SJSA1 (cell line): ENCODE data around the gene SPC25. TPM values are rescaled to one million over a fixed set of nuclear protein-coding genes. Genes with fewer than 3 reads are reported as not detected.

ENCODE experiments used
- DNase-seq, 2 experiments: peaks; one replicate each; pipeline ENCODE4 v3.0.0-alpha.2; 2015 to 2020; ENCODE audit warnings: low spot score in 2 of 2, low read depth in 1 of 2
- H3K27ac ChIP-seq: fragments of 250-450 bp; sonication (Bioruptor Pico); 2 replicates; pipeline ENCODE4 v1.5.1; 2020; ENCODE audit warnings: mild to moderate bottlenecking, moderate library complexity
- H3K27me3 ChIP-seq: fragments of 250-450 bp; sonication (Bioruptor Pico); replicated peaks from 2 replicates; pipeline ENCODE4 v1.5.1; 2020; ENCODE audit warnings: mild to moderate bottlenecking, moderate library complexity
- H3K36me3 ChIP-seq: fragments of 250-450 bp; sonication (Bioruptor Pico); 2 replicates; pipeline ENCODE4 v1.5.1; 2020; ENCODE audit warnings: mild to moderate bottlenecking
- H3K4me1 ChIP-seq: fragments of 250-450 bp; sonication (Bioruptor Pico); replicated peaks from 2 replicates; pipeline ENCODE4 v1.6.1; 2021; ENCODE audit warnings: mild to moderate bottlenecking
- H3K4me3 ChIP-seq: fragments of 250-450 bp; sonication (Bioruptor Pico); 2 replicates; pipeline ENCODE4 v1.5.1; 2020; ENCODE audit warnings: mild to moderate bottlenecking
- H3K9me3 ChIP-seq: fragments of 250-450 bp; sonication (Bioruptor Pico); replicated peaks from 2 replicates; pipeline ENCODE4 v1.5.1; 2020; ENCODE audit warnings: mild to moderate bottlenecking
- total RNA-seq: library from RNA; depleted of rRNA; stranded (reverse); fragments of >200 nt; shearing (Covaris generic); gene quantifications from 2 replicates; pipeline ENCODE4 v1.2.3, GENCODE V29; 2014; rRNA removed

SPC25 gene
- total RNA-seq, 1 experiment from 2014 or later, result 53.0 TPM

DNA sequence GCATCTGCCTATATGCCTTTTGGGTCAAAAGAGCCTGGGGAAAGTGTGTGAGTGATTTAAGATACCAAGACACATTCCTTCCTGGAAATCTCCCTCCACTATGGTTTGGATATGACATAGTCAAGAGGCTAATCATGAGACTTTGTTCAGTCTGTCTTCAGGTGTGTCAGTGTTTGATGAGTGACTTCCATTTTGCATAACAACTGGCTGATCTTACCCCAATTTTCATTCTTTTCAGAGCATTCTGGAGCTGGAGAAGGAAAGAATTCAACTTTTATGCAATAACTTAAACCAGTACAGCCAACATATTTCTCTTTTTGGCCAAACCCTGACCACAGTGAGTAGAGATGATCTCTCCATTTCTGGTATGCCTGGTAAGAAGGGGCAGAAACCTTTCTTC, 39.4 kb downstream of the SPC25 start:
- Histone ChIP-seq H3K4me3 (no peak overlapping the region), H3K27ac (no peak overlapping the region), H3K9me3 (no peaks in the 10 kb centered on the region), H3K27me3 (no peaks in the 10 kb centered on the region), H3K36me3 (peaks cover 6% of the 10 kb centered on the region), H3K4me1 (no peaks in the 10 kb centered on the region)
- DNase-seq, result no peak

- Histone ChIP-seq H3K36me3 (peaks cover 6% of the 10 kb centered on the region), H3K4me1 (no peaks in the 10 kb centered on the region), H3K9me3 (no peaks in the 10 kb centered on the region), H3K27ac (no peak overlapping the region), H3K4me3 (no peak overlapping the region), H3K27me3 (no peaks in the 10 kb centered on the region)
- no peak for DNase-seq
These were observed 40.6 kb downstream of the SPC25 start for GRCh38 chr2:168849610-168850009.

GRCh38 chr2:168848225-168848624, 42.0 kb downstream of the SPC25 start:
- Histone ChIP-seq H3K27me3 (no peaks in the 10 kb centered on the region), H3K27ac (no peak overlapping the region), H3K36me3 (peaks cover 3% of the 10 kb centered on the region), H3K9me3 (no peaks in the 10 kb centered on the region), H3K4me3 (no peak overlapping the region), H3K4me1 (no peaks in the 10 kb centered on the region)
- DNase-seq, result no peak

DNA sequence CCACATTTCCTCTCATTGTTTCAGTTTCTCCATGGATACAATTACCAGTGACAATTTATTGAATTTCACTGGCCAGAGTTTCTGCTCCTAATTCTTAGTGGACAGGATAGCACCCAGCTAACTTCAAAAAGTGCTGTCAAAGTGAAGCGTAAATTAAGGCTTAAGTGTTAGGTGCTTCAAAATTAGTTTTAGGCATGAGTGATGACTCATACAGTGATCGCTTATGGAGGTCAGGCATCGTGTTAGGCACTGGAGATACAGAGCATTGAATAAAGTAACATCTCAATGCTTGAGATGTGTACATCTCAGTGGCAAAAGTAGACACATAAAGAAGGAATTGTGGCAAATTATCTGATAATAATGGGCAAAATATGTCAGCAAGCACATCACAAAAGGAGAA, 47.0 kb downstream of the SPC25 start:
- Histone ChIP-seq H3K4me3 (no peak overlapping the region), H3K27ac (no peak overlapping the region), H3K4me1 (no peaks in the 10 kb centered on the region), H3K36me3 (no peaks in the 10 kb centered on the region), H3K9me3 (no peaks in the 10 kb centered on the region), H3K27me3 (no peaks in the 10 kb centered on the region)
- DNase-seq, result no peak

- Histone ChIP-seq H3K27ac (no peak overlapping the region), H3K4me1 (no peaks in the 10 kb centered on the region), H3K36me3 (no peaks in the 10 kb centered on the region), H3K27me3 (no peaks in the 10 kb centered on the region), H3K4me3 (no peak overlapping the region), H3K9me3 (no peaks in the 10 kb centered on the region)
- no peak for DNase-seq
These were observed 48.8 kb downstream of the SPC25 start for GRCh38 chr2:168841445-168841844.

DNA sequence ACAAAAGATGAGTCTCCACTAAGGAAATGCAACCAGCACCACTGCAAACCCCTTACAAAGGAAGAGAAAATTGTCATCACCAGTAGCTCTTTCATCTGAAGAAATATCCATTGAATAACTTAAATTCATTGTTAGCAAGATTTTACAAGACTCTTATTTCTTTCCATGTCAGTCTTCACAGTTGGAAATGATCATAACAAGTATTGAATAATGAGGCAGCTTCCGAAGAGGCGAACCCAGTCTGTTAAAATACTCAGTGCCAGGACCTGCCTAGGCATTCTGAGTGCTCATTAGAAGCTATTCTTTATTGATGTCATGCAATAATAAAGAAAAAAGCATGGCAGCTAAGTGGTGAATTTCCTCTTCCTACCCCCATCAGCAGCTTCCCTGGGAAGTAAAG, 54.3 kb downstream of the SPC25 start:
- no peaks in the 10 kb centered on the region for H3K27me3 ChIP-seq
- H3K27ac ChIP-seq, result no peak overlapping the region
- no peaks in the 10 kb centered on the region for H3K36me3 ChIP-seq
- no peak for DNase-seq
- H3K4me3 ChIP-seq, result no peak overlapping the region
- no peaks in the 10 kb centered on the region for H3K9me3 ChIP-seq
- no peaks in the 10 kb centered on the region for H3K4me1 ChIP-seq

DNA sequence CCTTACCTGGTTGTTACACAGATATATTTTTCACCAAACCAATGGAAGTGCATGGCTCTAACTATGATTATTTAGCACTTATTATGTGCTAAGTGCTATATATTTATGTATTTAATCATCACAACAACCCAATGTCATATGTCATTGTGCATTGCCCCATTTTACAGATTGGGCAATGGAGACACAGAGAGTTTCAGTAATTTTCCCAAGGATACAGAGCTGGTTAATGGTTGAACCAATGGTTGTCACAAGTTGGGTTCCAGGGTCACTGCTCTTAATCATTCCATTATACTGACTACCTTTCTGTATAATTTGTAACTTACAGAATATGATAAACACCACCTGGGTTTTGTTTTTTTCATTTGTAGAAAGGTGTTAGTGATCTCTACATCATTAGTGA, 58.6 kb downstream of the SPC25 start:
- H3K27ac ChIP-seq, result no peak overlapping the region
- no peaks in the 10 kb centered on the region for H3K9me3 ChIP-seq
- no peak for DNase-seq
- no peaks in the 10 kb centered on the region for H3K27me3 ChIP-seq
- H3K36me3 ChIP-seq, result no peaks in the 10 kb centered on the region
- no peaks in the 10 kb centered on the region for H3K4me1 ChIP-seq
- no peak overlapping the region for H3K4me3 ChIP-seq

- H3K4me1 ChIP-seq, result no peaks in the 10 kb centered on the region
- H3K27me3 ChIP-seq, result no peaks in the 10 kb centered on the region
- no peak overlapping the region for H3K27ac ChIP-seq
- H3K9me3 ChIP-seq, result no peaks in the 10 kb centered on the region
- H3K4me3 ChIP-seq, result no peak overlapping the region
- H3K36me3 ChIP-seq, result no peaks in the 10 kb centered on the region
- DNase-seq, result no peak
These were observed 59.3 kb downstream of the SPC25 start for GRCh38 chr2:168830958-168831357.

- DNase-seq, result no peak
- Histone ChIP-seq H3K4me3 (no peak overlapping the region), H3K27me3 (no peaks in the 10 kb centered on the region), H3K36me3 (no peaks in the 10 kb centered on the region), H3K27ac (no peak overlapping the region), H3K4me1 (no peaks in the 10 kb centered on the region), H3K9me3 (no peaks in the 10 kb centered on the region)
These were observed 65.1 kb downstream of the SPC25 start for GRCh38 chr2:168825126-168825525.

GRCh38 chr2:168821992-168822391, 68.2 kb downstream of the SPC25 start:
- H3K4me1 ChIP-seq, result no peaks in the 10 kb centered on the region
- H3K27me3 ChIP-seq, result no peaks in the 10 kb centered on the region
- H3K36me3 ChIP-seq, result no peaks in the 10 kb centered on the region
- no peak overlapping the region for H3K4me3 ChIP-seq
- H3K27ac ChIP-seq, result no peak overlapping the region
- no peak for DNase-seq
- H3K9me3 ChIP-seq, result no peaks in the 10 kb centered on the region

DNA sequence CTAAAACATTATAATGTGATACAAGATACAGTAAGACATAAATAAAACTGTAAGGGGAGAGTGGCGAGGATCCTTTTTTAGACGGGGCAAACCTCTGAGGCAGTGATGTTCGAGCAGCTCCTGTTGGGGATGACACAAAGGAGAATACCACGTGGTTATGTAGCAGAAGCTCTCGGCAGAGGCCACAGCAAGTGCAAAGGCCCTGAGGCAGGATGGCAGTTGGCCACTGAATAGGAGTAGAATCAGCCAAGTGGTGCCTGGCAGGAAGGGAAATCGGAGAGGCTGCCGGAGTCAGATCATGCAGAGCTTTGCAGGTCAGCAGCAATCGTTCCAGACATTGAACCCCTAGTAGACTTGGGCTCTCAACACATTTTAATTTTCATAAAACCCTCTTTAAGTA, 68.7 kb downstream of the SPC25 start:
- no peak for DNase-seq
- Histone ChIP-seq H3K36me3 (no peaks in the 10 kb centered on the region), H3K4me1 (no peaks in the 10 kb centered on the region), H3K9me3 (no peaks in the 10 kb centered on the region), H3K27me3 (no peaks in the 10 kb centered on the region), H3K27ac (no peak overlapping the region), H3K4me3 (no peak overlapping the region)

Other genes with a start within 250 kb of the SPC25 start
- not detected in 2 replicates for gene NOSTRIN, start 87.8 kb downstream of the SPC25 start, total RNA-seq
- not detected in 2 replicates for gene G6PC2, start 10.9 kb upstream of the SPC25 start, total RNA-seq
- not detected in 2 replicates for gene ABCB11, start 140.9 kb upstream of the SPC25 start, total RNA-seq
- 0.11 and 0.19 TPM in 2 replicates for gene DHRS9, start 179.1 kb upstream of the SPC25 start, total RNA-seq